PC-9 (cell line): ENCODE data around the gene C7orf57.

Experiments
- EZH2 ChIP-seq: fragments of 200-600 bp; sonication (generic); IDR thresholded peaks from 2 replicates; pipeline ENCODE4 v1.8.0; 2017; ENCODE audit warnings: antibody characterized with exemption, low read depth
- TF ChIP-seq, protein P1 (sequence below): fragments of 200-600 bp; sonication (generic); conservative IDR thresholded peaks from 2 replicates; pipeline ENCODE4 v1.6.1; 2017; ENCODE audit warnings: mixed run types, antibody characterized with exemption, mild to moderate bottlenecking, moderate library complexity

DNA sequence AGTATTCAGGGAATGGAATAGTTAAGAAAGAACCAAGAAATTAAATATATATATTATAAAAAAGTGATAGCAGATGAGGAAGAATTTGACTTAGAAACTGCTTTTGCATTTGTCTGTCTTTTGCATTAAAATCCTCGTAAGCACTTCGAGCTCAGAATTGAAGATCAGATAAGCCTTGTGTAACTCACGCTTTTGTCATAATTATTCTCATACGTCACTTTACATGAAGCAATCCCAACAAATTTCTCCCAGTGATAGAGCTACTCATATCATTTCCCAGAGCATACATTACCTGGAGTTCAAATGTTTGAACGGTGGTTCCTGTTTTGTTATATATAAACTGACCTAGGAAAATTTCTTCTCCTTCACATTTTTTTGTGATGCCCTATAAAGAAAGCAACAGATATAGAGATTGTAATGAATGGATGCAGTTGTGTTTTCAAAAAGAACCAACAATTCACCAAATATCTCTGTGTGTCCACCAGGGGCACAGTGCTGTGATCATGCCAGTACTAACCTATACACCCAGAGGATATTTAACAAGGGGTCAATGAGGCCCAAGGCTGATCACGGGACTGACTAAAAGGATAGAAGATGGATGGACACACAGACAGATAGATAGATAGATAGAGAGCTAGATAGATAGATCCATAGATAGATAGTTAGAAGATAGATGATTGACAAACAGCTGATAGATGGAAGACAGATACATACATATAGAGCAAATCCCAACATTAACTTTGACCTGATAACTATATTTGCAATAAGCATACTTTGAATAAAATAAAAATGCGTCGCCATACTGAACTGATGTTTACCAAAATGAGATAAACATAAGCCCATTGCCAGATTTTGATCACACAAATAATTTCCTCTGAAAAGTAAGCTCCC, 46.6 kb upstream of the C7orf57 start:
- TF ChIP-seq, protein P1, sequence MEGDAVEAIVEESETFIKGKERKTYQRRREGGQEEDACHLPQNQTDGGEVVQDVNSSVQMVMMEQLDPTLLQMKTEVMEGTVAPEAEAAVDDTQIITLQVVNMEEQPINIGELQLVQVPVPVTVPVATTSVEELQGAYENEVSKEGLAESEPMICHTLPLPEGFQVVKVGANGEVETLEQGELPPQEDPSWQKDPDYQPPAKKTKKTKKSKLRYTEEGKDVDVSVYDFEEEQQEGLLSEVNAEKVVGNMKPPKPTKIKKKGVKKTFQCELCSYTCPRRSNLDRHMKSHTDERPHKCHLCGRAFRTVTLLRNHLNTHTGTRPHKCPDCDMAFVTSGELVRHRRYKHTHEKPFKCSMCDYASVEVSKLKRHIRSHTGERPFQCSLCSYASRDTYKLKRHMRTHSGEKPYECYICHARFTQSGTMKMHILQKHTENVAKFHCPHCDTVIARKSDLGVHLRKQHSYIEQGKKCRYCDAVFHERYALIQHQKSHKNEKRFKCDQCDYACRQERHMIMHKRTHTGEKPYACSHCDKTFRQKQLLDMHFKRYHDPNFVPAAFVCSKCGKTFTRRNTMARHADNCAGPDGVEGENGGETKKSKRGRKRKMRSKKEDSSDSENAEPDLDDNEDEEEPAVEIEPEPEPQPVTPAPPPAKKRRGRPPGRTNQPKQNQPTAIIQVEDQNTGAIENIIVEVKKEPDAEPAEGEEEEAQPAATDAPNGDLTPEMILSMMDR = peak; percentile 73
- TF ChIP-seq EZH2 = no peak
